ENCODE measurements around the gene PTPN18.
"Not testable (repeated sequence)": the region's sequence is repeated elsewhere in the genome, so short reads cannot be mapped to it uniquely, and the experiment has no call there.

The PTPN18 gene, protein sequence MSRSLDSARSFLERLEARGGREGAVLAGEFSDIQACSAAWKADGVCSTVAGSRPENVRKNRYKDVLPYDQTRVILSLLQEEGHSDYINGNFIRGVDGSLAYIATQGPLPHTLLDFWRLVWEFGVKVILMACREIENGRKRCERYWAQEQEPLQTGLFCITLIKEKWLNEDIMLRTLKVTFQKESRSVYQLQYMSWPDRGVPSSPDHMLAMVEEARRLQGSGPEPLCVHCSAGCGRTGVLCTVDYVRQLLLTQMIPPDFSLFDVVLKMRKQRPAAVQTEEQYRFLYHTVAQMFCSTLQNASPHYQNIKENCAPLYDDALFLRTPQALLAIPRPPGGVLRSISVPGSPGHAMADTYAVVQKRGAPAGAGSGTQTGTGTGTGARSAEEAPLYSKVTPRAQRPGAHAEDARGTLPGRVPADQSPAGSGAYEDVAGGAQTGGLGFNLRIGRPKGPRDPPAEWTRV

GRCh38 chr2:130355578-130356431, at the start of gene PTPN18:
PTPN18 (plus strand) TSS chr2:130356056; CDS start chr2:130356108, 52 bp downstream.
- FAIRE-seq (peak; percentile 9), DNase-seq (ENCODE audit: extremely low spot score, insufficient read length, low read depth) (no peak)

- FAIRE-seq = no peak
- DNase-seq (ENCODE audit: extremely low spot score, insufficient read length, low read depth) = no peak
Measured at GRCh38 chr2:130307850-130308249, 48.0 kb upstream of the PTPN18 start.

GRCh38 chr2:130310881-130311280, 45.0 kb upstream of the PTPN18 start:
- DNase-seq (ENCODE audit: extremely low spot score, insufficient read length, low read depth) (no peak), FAIRE-seq (no peak)

- FAIRE-seq (no peak), DNase-seq (ENCODE audit: extremely low spot score, insufficient read length, low read depth) (no peak)
Measured at GRCh38 chr2:130313812-130314334, 42.0 kb upstream of the PTPN18 start.

- FAIRE-seq (no peak), DNase-seq (ENCODE audit: extremely low spot score, insufficient read length, low read depth) (no peak)
Measured at GRCh38 chr2:130314377-130314776, 41.5 kb upstream of the PTPN18 start.

GRCh38 chr2:130316596-130316995, 39.3 kb upstream of the PTPN18 start:
- FAIRE-seq (no peak), DNase-seq (ENCODE audit: extremely low spot score, insufficient read length, low read depth) (no peak)

DNA sequence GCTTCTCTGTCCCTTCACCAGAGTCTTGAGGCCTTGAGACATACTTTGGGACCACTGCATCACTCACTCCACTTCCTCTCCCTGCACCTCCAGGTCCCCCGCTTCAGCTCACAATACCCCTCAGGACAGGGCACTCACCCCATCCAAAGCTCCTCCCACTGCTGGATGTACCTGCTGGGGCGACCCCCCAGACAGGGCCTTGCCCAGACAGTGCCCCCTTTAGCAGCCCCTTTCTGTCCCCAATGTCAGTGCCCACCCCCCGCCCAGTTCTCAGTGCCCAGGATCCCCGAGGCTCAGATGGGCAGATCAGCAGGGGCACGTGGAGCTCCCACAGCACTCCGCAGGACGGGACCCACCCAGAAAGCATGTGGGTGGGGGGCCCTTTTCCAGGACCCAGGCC, 37.0 kb upstream of the PTPN18 start:
- FAIRE-seq (no peak), DNase-seq (ENCODE audit: extremely low spot score, insufficient read length, low read depth) (no peak)

- FAIRE-seq (no peak), DNase-seq (ENCODE audit: extremely low spot score, insufficient read length, low read depth) (no peak)
Measured at GRCh38 chr2:130319536-130319935, 36.3 kb upstream of the PTPN18 start.

GRCh38 chr2:130327703-130328527, 27.9 kb upstream of the PTPN18 start:
- no peak for FAIRE-seq
- DNase-seq (ENCODE audit: extremely low spot score, insufficient read length, low read depth) = no peak

DNA sequence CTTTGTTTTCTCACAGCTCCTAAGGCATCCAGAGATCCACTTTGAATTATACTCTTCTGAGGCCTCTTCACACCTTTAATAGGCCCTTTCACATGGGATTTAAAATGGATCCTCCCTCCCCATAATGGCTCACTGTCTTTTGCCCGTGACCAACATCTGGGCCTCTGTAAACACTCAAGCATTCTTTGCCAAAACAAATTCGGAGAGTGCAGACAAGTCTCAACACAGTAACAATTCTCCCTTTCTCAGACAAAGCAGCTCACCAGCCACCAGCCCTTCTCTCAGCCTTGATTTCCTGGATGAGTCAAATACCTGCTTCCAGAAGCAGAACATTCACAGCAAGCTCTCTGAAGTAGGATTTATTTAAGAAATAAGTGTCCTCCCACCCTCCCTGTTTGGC, 27.1 kb upstream of the PTPN18 start:
- FAIRE-seq (no peak), DNase-seq (ENCODE audit: extremely low spot score, insufficient read length, low read depth) (no peak)

GRCh38 chr2:130332271-130333073, 23.4 kb upstream of the PTPN18 start:
- DNase-seq (ENCODE audit: extremely low spot score, insufficient read length, low read depth) = peak; percentile 65
- peak; percentile 72 for FAIRE-seq

DNA sequence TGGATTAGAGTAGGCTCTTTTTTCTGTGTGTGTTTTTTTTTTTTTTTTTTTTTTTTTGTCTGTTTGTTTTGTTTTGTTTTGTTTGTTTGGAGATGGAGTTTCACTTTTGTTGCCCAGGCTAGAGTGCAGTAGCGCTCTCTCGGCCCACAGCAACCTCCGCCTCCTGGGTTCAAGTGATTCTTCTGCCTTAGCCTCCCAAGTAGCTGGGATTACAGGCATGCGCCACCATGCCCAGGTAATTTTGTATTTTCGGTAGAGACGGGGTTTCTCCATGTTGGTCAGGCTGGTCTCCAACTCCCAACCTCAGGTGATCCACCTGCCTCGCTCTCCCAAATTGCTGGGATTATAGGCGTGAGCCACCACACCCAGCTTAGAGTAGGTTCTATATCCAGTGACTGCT, 22.6 kb upstream of the PTPN18 start:
- not testable (repeated sequence) for FAIRE-seq; DNase-seq (ENCODE audit: extremely low spot score, insufficient read length, low read depth)

DNA sequence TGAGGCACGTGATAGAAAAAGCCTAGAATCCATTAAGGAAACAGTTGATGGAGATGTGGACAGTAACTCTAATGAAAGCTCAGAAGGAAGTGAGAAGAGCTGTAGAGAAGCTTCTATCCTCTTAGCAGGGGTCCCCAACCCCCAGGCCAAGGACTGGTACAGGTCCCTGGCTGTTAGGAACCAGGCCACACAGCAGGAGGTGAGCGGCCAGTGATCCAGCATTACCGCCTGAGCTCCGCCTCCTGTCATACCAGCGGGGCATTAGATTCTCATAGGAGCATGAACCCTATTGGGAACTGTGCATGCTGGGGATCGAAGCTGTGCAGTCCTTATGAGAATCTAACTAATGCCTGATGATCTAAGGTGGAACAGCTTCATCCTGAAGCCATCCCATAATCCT, 21.8 kb upstream of the PTPN18 start:
- FAIRE-seq (no peak), DNase-seq (ENCODE audit: extremely low spot score, insufficient read length, low read depth) (no peak)

- DNase-seq (ENCODE audit: extremely low spot score, insufficient read length, low read depth) (no peak), FAIRE-seq (no peak)
Measured at GRCh38 chr2:130335226-130335625, 20.6 kb upstream of the PTPN18 start.

DNA sequence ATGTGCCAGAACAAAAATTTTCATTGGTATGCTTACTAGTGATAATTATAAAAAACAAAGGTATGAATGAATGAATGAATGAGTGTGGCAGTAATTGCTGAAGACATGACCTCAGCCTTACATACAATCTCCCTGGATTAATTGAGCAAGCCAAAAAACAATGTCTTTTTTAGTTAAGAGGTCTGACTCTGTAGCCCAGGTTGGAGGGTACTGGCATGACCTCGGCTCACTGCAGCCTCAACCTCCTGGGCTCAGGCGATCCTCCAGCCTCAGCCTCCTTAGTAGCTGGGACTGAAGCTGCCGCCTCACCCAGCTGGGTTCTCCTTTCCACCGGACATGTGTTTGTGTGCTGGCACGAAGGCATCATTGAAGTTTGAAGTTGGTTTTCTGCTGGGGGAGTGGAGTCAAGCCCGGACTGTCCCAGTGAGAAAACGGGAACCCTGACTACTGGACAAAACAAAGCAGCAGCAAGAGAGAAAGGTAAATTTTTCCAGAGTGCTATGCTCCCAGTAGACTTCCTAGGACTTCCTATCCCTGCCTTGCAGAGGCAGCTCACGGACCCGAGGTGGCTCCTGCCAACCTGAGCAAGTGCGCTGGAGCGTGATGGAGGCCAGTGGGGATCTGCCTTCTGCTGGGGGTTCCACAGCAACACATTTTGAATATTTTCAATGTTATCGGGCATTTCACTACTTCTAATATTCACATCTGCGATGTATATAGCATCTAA, 19.5 kb upstream of the PTPN18 start:
- DNase-seq (ENCODE audit: extremely low spot score, insufficient read length, low read depth) = no peak
- no peak for FAIRE-seq

GRCh38 chr2:130336877-130337734, 18.8 kb upstream of the PTPN18 start:
- FAIRE-seq (no peak), DNase-seq (ENCODE audit: extremely low spot score, insufficient read length, low read depth) (no peak)

- FAIRE-seq = no peak
- no peak for DNase-seq (ENCODE audit: extremely low spot score, insufficient read length, low read depth)
Measured at GRCh38 chr2:130337735-130338325, 18.0 kb upstream of the PTPN18 start.
